Suprapubic skin (tissue), 4 donors: Measurements from ENCODE around the gene IPPK. TPM values are rescaled to one million over a fixed set of nuclear protein-coding genes. Genes with fewer than 3 reads are reported as not detected.

Experiments
- DNase-seq, 2 donors: peaks; one replicate each; pipeline ENCODE4 v3.0.0-alpha.2; 2019; ENCODE audit warnings: low spot score in 2 of 2
- H3K27ac ChIP-seq: fragments of 200-600 bp; sonication (generic); one replicate; pipeline ENCODE4 v1.5.1; 2019
- H3K27me3 ChIP-seq: fragments of 200-600 bp; sonication (generic); one replicate; pipeline ENCODE4 v1.5.1; 2019
- H3K36me3 ChIP-seq: fragments of 200-600 bp; sonication (generic); one replicate; pipeline ENCODE4 v1.5.1; 2019
- H3K4me1 ChIP-seq: fragments of 200-600 bp; sonication (generic); one replicate; pipeline ENCODE4 v1.5.1; 2019
- H3K4me3 ChIP-seq: fragments of 200-600 bp; sonication (generic); one replicate; pipeline ENCODE4 v1.5.1; 2019; ENCODE audit warnings: mild to moderate bottlenecking
- H3K9me3 ChIP-seq: fragments of 200-600 bp; sonication (generic); one replicate; pipeline ENCODE4 v1.5.1; 2019
- CTCF ChIP-seq, 2 donors: fragments of 200-600 bp in 1 of 2; fragments of 450-650 bp in 1 of 2; sonication (generic) in 1 of 2; IDR thresholded peaks; one replicate each; pipeline ENCODE4 v1.5.1; 2016 to 2019; ENCODE audit warnings: antibody characterized with exemption in 2 of 2, mild to moderate bottlenecking in 1 of 2, moderate library complexity in 1 of 2
- EP300 ChIP-seq: sonication (generic); formaldehyde crosslinking; IDR thresholded peaks from one replicate; pipeline ENCODE4 v1.6.1; 2017; ENCODE audit warnings: antibody characterized with exemption
- POLR2A ChIP-seq, 2 donors: fragments of 450-650 bp; IDR thresholded peaks; one replicate each; pipeline ENCODE4 v1.6.1; 2017; ENCODE audit warnings: antibody characterized with exemption in 2 of 2, mild to moderate bottlenecking in 2 of 2, moderate library complexity in 2 of 2
- POLR2AphosphoS5 ChIP-seq, 3 donors: sonication (generic); formaldehyde crosslinking; IDR thresholded peaks; one replicate each; pipeline ENCODE4 v1.6.1; 2017; ENCODE audit warnings: antibody characterized with exemption in 3 of 3
- WGBS: methylation state at CpG from one replicate; pipeline ENCODE4 v1.1.5; 2018; 5-methylcytosine and 5-hydroxymethylcytosine counted together
- total RNA-seq, 4 donors: library from RNA; depleted of rRNA; stranded (reverse); fragments of >200 nt; gene quantifications; one replicate each; pipeline ENCODE4 v1.1.0, GENCODE V29; 2016

IPPK gene
- total RNA-seq, 4 donors from 2014 or later = 45.0 to 53.6 (median 50.0) TPM

DNA sequence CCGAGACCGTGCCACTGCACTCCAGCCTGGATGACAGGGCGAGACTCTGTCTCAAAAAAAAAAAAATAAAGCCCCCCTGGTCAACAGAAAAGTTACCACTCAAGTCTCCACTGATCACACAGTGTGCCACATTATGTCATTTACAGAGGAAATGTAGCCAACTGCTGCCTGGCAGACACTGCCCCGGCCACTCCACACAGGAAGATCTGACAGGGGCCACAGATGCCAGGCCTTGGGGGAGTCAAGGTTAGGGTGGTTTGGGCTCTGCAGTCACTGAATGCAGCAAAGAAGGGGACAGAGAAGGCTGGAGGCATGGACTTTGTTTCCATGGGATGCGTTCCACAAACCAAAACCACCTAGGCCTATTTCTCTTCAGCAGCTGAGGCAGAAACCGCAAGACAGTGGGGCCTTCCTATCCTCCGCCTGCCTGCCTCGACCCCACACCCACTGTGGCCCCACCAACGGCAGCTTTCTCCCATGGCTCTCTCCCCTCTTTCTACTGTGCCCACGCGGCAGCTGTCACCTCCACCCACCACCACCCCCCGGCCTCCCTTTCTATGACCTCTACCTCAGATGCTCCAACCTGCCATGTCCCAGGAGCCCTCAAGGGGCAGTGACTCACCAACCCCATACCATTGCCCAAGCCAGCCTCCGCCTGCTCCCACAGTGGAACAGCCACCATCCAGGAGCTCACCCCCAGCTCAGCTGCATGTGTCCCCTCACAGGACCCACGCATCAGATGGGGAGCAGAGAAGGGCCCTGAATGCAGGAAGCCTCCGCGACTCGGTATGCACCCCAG, 12.4 kb downstream of the IPPK start:
- TF ChIP-seq POLR2AphosphoS5 (IDR thresholded peaks at IDR 0.05) = no peak
- no peak for TF ChIP-seq POLR2A (IDR thresholded peaks at IDR 0.05)
- TF ChIP-seq EP300 = no peak
- TF ChIP-seq CTCF (IDR thresholded peaks at IDR 0.05) = no peak
- Histone ChIP-seq H3K9me3 (no peaks in the 10 kb centered on the region), H3K4me3 (no peak overlapping the region), H3K27me3 (no peaks in the 10 kb centered on the region), H3K36me3 (peaks cover 10% of the 10 kb centered on the region), H3K27ac (peak overlapping the region; percentile 96), H3K4me1 (peaks cover 92% of the 10 kb centered on the region)
- peak in 1 of 2 donors; percentile 60 for DNase-seq
- WGBS = 91% methylated on average over 17 of the region's 17 CpGs

DNA sequence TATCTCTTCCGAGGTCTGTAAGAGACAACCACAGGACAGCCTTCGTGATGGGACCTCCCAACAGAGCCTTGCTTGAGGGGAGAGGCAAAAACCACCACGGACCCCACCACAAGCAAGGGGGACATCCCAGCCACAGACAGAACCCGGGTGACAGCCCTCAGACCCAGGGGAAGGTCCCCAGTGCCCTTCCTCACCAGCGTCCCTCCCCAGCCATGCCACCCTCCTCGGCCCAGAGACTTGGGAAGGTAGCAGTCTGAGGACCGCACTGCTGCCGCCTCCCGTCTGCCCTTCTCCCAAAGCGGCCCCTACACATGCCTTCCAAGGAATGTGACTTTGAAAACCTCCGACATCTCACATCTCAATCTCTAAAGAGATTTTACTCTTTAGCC, 13.4 kb downstream of the IPPK start:
- 82% methylated on average over 11 of the region's 11 CpGs for WGBS
- TF ChIP-seq POLR2A (IDR thresholded peaks at IDR 0.05) = no peak
- TF ChIP-seq POLR2AphosphoS5 (IDR thresholded peaks at IDR 0.05) = no peak
- no peak for TF ChIP-seq EP300
- TF ChIP-seq CTCF (IDR thresholded peaks at IDR 0.05) = no peak
- peak overlapping the region; percentile 96 for H3K27ac ChIP-seq
- H3K36me3 ChIP-seq = peaks cover 10% of the 10 kb centered on the region
- H3K9me3 ChIP-seq = no peaks in the 10 kb centered on the region
- no peaks in the 10 kb centered on the region for H3K27me3 ChIP-seq
- DNase-seq = peak in 1 of 2 donors; percentile 56
- peaks cover 90% of the 10 kb centered on the region for H3K4me1 ChIP-seq
- no peak overlapping the region for H3K4me3 ChIP-seq

GRCh38 chr9:92655896-92656536, 13.9 kb downstream of the IPPK start:
- Histone ChIP-seq H3K27ac (peak overlapping the region; percentile 96), H3K9me3 (no peaks in the 10 kb centered on the region), H3K27me3 (no peaks in the 10 kb centered on the region), H3K4me3 (no peak overlapping the region), H3K4me1 (peaks cover 90% of the 10 kb centered on the region), H3K36me3 (peaks cover 10% of the 10 kb centered on the region)
- TF ChIP-seq POLR2A (IDR thresholded peaks at IDR 0.05) = no peak
- TF ChIP-seq CTCF (IDR thresholded peaks at IDR 0.05) = no peak
- no peak for TF ChIP-seq POLR2AphosphoS5 (IDR thresholded peaks at IDR 0.05)
- TF ChIP-seq EP300 = no peak
- WGBS = 43% methylated on average over 7 of the region's 9 CpGs
- peak in 1 of 2 donors; percentile 52 for DNase-seq

DNA sequence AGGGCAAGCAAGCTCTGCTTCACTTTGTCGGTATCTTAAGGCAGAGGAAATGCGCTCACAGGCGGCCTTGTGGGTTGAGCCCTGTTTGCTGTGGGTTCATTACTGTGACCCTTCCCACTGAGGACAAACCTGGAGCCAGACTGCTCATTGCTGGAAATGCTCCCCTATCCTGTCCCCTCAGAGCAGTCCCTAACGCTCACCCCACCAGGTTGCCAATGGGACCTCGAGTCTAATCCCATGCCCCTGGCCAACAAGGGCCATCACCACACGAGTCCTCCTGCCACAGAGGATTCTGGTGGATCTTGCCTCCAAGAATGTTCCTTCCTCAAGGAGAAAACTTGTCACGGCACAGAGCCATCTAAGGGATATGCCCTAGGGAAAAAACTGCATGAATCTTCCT, 14.6 kb downstream of the IPPK start:
- 48% methylated on average over 6 of the region's 7 CpGs for WGBS
- peak overlapping the region; percentile 96 for H3K27ac ChIP-seq

More for the DNA sequence above, 14.6 kb downstream of the IPPK start:
- no peaks in the 10 kb centered on the region for H3K27me3 ChIP-seq
- no peaks in the 10 kb centered on the region for H3K9me3 ChIP-seq
- DNase-seq = no peak
- peaks cover 89% of the 10 kb centered on the region for H3K4me1 ChIP-seq
- H3K36me3 ChIP-seq = peaks cover 10% of the 10 kb centered on the region
- TF ChIP-seq EP300 = no peak
- TF ChIP-seq CTCF (IDR thresholded peaks at IDR 0.05) = no peak
- TF ChIP-seq POLR2A (IDR thresholded peaks at IDR 0.05) = no peak
- no peak overlapping the region for H3K4me3 ChIP-seq
